ENCODE data around the gene RHOBTB1.

The RHOBTB1 gene

DNA sequence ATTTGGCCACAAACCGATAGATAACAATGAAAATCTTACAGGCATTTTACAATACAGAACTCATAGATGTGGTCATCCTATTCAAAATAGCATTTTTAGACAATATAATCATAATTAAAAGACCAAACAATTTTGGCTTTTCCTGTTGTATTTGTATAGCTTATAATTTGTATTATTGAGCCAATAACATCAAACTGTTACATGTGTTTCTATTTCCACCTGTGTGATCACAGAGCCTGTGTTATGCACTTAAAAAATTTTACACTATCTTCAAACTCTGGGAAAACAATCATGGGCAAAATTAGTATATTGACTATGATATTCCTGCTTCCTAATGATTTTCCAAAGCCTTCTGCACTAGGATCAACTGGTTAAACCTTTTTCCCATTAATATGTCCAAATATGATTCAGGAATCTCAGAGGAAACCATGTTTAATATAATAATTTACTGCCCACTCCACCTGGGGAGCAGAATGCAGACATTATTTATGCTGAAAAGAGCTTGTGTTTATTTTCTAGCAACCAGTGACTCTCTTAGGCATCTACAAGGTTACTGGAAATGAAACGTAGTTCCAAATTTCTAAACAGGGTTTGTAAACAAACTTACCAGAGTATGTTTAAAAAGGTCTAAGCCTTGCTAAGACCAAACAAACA lies 1.7 kb downstream of the RHOBTB1 start:
- no peak for DNase-seq (ENCODE audit: low spot score)

DNA sequence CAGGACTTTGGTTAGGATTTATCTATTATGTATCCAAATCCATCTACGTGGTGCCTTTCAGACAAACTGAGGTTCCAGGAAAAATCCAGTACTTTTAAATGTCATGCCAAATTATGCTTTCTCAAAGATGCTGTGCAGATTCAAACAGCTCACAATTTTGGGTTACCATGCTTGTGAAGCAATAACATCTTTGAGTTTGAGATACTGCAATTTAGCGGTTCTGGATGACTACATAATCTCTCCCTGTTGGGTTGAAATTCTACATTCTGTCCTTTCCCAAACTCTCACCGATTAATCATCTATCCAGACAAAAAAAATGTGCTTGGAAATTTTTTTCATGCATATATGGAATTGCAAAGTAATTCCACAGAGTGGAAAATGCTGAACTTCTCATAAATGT lies 3.5 kb downstream of the RHOBTB1 start:
- DNase-seq (ENCODE audit: low spot score), result no peak

DNA sequence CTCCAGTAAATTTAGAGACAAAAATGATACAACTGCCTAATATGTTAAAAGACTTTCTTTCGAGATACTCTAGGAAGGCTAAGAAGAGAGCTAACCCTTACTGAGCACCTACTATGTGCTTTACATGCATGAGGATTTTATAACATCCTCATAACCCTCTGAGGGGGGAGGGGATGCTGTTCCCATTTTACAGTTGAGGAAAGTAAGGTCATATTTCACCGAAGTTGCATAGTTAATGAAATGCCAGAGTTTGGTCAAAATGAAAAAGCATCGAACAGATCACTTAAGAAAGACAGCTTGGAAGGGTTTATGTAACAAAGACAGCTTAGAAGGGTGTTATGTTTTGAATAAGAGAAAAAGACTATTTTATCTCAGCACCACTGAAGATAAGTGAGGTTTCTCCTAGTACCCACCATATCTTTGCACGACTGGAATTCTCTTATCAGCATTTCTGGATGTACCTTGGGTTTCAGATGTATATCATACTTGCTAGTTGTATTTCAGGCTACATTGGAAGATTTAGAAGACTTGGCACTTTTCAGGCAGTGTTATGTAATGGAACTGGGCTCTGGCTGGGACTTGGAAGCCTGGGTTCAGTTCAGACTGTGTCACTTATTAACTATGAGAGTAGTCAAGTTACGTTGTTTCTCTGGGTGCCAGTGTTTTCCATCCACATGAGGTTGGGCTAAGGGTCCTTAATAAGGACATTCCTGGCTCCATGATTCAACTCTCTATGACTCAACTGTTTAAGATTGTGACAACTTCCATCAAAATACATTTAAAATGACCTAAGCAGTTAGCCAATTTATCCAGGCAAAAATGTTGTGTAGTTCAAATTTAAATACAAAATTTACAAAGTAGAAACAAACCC lies 6.0 kb downstream of the RHOBTB1 start:
- DNase-seq (ENCODE audit: low spot score), result no peak

DNA sequence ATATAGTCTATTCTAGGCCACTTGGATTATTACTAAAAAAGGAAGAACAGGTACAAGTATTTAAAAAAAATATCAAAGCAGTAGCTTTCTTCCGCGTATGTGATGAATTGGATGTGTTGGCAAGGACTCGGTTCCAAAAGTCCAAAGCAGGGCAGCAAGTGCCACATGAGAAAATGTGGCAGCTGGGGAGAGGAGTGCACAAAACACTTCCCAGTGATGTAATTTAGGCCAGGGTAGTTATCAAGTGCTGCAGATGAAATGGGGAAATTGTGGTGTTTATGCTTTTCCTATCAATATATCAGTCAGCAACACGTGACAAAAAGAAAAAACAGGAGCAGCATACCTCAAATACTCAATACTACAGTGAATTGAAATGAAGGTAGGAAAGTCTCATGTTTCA lies 7.0 kb downstream of the RHOBTB1 start:
- DNase-seq (ENCODE audit: low spot score), result no peak

DNA sequence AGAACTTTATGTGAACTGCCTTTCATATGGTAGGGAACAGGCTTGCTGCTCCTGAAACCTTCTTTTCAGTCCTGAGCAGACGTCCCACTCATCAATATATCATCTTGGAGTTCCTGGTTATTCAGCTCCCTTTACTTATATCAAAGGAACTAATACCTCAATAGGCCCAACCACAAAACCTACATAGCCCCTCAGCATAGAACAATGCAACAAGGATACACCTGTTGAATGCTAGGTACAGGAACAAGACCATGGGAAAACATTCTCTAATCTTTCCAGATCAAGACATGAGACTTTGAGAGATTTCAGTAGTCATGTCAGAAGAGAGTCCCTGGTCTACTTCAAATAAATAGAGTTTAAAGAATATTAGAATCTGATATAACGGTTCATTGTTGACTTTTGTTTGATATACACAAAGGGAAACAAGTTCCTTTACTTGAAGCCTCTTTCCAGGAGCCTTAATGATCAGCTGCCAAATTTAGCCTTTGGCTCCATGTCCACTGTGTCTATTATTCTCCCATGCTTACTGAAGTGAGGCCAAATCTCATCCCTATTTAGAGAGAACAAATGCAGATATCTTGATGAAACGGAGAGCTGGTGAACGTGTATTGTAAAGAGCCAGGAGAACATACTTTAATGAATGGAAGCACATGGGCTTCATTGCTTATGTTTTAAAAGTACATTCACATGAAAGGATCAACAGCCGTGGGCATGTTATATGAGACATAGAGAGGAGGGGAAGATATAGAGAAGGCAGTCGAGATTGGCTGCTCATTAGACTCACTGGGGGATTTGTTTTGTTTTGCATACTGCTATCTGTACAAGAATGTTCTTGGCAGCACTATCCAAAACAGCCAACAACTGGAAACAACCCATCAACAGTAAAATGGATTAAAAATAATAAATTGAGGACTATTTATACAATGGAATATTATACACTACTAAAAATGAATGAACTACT lies 9.5 kb downstream of the RHOBTB1 start:
- no peak for DNase-seq (ENCODE audit: low spot score)

DNA sequence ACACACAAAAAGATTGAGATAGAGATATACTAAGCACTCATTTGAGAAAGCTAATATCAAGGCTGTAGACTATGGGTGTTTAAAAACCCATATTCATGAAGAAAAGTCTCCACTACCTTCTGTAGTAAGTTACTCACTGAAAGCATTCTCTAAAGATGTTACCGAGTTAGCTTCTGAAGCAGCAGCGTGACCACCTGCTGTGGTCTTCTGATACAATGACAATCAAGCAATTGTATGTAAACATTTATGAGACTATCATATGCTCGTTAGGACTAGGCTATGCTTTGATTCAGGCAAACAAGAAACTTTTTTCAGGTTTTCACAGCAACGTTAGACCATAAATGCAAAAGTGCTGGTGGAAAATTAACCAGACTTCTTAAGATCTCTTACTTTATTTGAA lies 11.2 kb downstream of the RHOBTB1 start:
- no peak for DNase-seq (ENCODE audit: low spot score)

DNA sequence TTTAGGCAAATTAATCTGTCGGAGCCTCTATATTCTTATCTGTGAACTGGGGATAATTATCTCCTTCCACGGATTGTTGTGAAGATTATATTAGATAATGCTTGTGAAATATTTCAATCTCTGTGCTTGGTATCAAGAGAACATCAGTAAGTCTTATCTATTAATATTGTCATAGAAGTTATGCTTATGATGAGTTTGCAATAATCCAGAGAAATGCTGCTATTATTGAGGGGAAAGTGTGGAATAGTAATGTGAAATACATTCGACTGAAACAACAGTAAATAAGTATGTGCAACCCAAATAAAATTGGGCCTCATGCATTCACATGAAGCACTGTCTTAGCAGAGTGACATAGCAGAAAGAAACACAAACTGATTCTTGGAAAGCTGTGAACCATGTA lies 13.7 kb downstream of the RHOBTB1 start:
- no peak for DNase-seq (ENCODE audit: low spot score)

DNA sequence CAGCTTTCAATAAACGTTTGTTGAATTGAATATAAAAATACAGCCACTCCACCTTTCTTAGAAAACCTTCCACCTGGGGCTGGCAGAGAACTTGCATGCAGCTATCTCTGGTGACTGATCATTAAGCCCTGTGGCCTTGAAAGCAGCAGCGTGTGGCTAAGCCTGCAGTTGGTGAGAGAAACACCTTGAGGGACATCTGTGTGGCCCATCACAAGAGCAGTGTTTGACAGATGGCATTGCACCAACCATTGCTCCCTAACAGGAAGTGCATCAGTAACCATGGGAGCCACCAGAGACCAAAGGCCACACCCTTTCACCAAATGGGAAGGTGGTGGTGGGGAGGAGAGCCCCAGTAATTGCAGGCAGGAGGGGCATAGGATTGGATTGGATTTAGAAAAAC lies 22.4 kb downstream of the RHOBTB1 start:
- peak; percentile 51 for DNase-seq (ENCODE audit: low spot score)

DNA sequence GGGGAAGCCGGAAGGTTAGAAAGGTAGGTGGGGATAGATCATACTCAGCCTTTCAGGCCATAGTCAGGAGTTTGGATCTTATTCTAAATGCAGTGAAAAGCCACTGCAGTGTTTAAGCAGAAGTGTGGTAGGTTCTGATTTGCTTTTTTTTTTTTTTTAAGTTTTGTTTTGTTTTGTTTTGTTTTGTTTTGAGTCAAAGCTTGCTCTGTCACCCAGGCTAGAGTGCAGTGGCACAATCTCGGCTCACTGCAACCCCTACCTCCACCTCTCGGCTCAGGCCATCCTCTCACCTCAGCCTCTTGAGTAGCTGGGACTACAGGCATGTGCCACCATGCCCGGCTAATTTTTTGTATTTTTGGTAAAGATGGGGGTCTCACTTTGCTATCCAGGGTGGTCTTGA lies 23.5 kb downstream of the RHOBTB1 start:
- no peak for DNase-seq (ENCODE audit: low spot score)

DNA sequence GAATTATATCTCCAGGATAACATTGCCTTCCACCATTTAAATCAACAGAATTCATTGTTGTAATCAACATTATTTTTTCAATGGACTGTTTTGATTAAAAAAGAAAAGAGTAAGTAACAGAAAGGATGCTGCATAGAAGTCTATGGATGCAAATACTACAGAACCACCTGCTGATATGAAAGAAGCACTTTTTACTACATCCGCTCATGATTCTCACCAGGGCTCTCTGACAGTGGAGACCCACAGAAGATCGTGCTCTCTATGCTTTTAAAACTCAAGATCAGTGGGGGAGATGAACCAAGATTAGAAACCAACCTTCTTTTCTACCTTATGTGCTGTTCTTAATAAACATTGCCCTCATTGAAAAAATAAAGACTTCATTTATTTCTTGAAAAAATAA lies 24.4 kb downstream of the RHOBTB1 start:
- no peak for DNase-seq (ENCODE audit: low spot score)

DNA sequence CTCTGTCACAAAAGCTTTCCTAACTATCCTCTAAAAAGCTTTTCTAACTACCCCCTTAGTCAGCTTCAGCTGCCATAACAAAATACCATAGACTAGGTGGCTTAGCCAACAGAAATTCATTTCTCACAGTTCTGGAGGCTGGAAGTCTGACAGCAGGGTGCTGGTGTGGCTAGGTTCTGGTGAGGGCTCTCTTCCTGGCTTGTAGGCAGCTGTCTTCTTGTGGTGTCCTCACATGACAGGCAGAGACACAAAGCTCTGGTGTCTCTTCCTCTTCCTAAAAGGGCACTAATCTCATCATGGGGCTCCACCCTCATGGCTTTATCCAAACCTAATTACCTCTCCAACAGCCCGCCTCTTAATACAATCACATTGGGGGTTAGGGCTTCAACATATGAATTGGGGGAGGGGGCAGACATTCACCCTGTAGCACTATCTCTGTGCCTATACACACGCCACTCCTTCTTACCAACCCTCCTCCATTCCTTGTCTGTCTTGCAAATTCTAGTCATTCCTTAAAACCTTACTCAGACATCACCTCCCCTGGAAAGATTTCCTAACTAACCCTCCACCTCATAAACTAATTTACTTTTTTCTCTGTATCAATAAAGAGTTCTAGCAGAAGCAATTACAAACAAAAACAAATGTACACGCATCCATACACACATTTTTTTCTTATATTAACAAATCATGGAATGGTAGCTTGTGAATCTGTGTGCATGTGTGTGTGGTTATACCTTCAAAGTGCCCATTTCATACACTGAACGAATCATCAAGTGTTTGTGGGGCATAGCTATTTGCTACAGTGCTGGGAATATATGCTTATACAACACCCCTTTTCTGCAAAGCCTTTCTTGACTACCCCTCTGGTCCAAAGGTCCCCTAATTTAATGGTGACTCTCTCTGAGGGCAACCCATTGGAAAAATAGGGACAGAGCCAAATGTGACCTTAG lies 26.4 kb downstream of the RHOBTB1 start:
- no peak for DNase-seq (ENCODE audit: low spot score)

DNA sequence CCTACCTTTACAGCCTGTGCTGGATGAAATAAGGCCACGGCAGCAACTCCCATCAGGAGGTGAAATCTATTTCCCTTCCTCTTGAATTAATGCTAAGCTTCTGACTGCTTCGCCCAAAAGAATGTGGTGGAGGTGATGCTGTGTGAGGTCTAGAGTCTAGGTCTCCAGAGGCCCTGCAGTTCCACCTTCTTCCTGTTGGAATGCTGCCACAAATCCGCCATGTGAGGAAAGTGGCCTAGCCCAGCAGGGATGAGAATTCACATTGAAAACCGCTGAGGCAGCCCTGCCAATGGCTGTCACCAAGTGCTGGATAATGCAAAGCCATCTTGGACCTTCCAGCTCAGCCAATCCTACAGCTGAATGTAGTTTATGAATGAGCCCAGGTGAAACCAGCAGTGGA lies 28.0 kb downstream of the RHOBTB1 start:
- no peak for DNase-seq (ENCODE audit: low spot score)

DNA sequence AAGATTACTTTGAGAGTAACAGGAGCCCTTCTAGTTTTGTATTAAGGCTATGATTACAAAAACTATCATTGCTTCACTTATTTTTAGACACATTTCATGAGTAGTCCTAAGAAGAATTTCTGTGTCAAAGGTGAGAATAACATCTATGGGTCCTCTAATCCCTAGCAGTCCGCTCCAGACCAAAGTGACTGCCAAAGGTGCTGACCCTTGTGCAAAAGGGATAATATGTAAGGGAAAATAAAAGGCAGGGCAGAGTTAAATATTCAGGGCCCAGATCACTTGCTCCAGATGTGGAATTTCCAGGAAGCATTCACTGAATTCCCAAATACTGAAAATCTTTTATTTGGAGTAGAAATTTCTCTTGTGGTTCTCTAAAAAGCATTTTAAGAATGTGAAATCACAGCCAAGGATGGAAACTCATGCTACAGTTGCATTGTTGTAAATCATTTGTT lies 29.3 kb downstream of the RHOBTB1 start:
- DNase-seq (ENCODE audit: low spot score), result no peak

DNA sequence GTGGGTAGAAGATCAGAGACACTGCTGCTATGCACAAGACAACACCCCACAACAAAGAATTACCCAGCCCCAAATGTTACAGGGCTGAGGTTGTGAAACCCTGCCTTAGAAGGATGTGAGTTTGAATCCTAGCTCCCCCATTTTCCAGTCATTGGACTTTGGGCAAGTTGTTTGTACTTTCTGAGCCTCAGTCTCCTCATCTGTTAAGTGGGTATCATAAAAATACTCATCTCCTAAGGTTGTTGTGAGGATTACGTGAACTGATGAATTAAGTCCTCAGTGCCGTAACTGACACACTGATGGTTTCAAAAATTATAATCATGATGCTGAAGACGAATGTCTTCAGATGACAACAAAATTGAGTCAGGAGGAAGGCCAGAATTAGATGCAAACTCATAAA lies 30.3 kb downstream of the RHOBTB1 start:
- no peak for DNase-seq (ENCODE audit: low spot score)

DNA sequence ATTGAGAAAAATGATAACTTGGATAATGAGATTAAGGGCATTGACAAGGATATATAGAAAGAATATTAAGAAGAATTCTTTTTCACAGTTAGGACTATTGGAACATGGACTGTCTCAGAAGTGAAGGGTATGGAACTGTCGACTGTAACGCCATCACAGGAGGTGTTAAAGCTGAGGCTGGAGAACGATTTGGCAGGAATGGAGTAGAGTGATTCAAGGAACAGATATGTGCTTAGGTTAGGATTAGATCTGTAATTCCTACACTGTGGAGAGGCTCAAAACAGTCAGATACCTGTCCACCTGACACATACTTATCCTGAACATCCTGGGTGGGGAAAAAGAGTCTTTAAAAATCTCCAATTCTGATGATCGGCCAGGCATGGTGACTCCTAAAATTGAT lies 30.9 kb downstream of the RHOBTB1 start:
- DNase-seq (ENCODE audit: low spot score), result peak; percentile 42

DNA sequence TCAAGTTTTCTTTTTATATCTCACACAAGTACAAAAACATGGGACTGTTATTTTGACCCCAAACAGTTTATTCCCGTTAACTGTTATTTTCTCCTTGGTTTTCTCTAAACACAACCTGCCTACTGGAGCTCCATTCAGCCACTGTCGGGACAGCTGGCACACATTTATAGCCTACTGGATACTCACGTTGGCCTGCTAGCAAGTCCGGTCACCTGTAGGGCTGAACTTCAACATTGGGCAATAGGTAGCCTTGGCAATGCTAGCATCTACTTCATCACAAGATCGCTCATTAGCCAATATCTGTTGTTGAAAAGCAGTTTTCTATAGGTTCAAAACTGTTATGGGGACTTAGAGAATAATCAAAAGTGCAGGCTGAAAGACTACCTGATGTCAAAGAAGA lies 32.3 kb downstream of the RHOBTB1 start:
- DNase-seq (ENCODE audit: low spot score), result no peak

DNA sequence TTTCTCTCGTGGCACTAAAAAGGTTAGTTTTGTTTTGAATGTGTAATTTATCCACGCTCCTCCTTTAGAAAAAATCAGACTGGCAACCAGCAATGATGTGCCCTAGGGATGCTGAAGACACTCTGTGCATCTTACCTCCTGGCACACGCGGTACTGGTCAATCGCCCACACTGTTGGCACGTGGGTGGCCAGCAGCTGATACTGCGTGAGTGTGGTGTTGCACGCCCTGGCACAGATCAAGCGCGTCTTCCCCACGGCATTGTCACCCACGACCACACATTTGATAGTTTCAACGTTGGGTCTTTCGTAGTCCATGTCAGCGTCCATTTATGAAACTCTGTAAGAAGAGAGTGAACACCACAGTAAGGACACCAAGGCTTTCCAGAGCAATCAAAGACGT lies 32.8 kb downstream of the RHOBTB1 start:
- no peak for DNase-seq (ENCODE audit: low spot score)

DNA sequence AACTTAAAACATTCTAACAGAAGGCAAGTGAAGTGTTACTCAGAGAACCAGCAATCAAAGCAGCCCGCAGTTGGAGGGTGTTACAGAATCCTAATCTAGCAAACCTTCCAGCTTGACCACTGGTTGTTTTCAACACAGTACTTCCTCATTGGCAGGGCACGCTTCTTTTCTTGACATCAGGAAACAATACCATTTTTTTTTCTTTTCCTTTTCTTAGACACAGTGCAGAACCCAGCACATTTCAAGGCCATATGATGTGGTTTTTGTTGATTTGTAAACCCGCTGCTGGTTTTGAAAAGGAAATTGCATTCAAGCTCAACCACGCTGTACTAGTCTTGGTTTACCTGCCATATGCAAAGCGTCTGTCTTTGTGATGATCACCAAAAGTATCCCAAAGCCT lies 33.4 kb downstream of the RHOBTB1 start:
- no peak for DNase-seq (ENCODE audit: low spot score)

DNA sequence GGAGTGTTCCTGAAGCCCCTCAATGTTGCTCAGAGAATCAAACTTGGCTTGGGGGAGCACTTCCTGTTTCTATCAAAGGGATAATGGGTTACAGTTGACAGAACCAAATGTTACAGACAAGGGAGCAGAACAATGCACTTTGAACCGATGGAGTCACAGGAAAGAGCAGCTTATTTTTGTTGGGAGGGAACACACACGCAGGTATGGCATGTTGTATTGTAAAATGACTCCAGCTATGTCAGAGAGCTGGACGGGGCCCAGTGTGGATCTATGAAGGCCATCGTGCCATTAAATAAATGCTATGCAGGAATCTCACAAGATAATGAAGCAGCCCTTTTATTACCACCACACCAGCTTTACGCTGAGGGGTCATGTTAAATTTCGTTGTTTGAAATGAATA lies 35.1 kb downstream of the RHOBTB1 start:
- DNase-seq (ENCODE audit: low spot score), result no peak

DNA sequence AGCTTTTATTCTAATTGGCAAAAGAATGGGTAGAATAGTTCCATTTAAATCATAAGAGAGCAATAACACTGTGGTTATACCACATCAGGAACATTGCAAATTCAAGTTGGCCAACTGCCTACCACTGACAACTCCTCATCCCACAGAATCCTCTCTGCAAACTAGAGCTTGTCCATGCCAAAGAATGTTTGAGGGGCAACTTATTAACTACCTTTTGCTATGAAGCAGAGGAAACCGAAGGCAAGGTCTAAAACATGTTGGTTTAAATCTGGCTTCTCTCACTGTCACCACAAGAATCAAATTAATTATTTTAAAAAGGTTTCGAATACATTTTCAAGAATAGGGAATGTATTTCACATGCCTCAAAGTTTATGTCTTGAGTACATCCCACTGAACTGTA lies 36.0 kb downstream of the RHOBTB1 start:
- DNase-seq (ENCODE audit: low spot score), result no peak

DNA sequence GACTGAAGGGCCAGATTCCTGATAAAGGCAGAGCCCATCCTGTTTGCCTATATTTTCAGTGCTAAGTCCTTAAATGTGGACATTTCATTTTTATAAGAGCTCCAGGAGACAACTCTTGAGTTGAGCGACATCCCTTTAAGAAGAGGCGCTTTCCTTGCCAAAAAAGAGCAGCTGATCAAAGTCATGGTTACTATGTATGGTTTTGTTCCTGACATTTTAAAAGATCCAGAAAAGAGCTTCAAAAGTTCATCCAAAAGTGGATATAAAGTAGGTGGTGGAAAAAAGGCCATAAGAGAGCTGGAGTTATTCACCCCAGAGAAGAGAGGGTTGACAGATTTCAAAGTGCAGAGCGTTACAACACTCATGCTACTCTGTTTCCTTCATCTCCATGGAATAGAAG lies 36.7 kb downstream of the RHOBTB1 start:
- DNase-seq (ENCODE audit: low spot score), result no peak
